ENCODE results near the gene CCDC191. TPM values are rescaled to one million over a fixed set of nuclear protein-coding genes. Genes with fewer than 3 reads are reported as not detected.

Gene CCDC191
- total RNA-seq, 2 experiments from 2014 or later = 2.6 to 3.0 TPM

GRCh38 chr3:114081037-114081436 is 24.7 kb upstream of the CCDC191 start:
- POLR2A ChIA-PET = interaction anchor here (0.8 kb wide), 1 partner anchor 25 kb away, joined by 3 read pairs; the partner anchor contains the start of genes CCDC191 and QTRT2
- H3K36me3 Mint-ChIP-seq (ENCODE audit: low read depth) = peaks cover 79% of the 10 kb centered on the region
- CTCF ChIA-PET = no interaction called here

DNA sequence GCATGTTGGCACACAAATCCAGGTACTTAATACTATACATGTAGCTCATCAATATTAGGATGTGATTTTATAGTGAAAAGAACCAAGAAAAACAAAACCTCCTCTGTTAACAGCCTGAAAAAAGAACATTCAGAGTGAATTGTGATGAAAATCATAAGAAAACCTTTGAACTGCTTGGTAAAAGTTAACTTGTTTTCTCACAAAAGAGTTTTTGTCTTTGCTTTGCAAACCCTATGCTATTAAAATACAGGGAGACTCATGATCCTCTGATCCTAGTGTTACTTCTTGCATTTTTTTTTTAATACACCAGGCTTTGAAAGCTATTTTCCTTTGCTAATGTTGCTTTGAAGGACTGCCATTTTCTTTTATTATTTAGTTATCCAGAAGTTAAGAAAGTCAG is 23.9 kb upstream of the CCDC191 start:
- Mint-ChIP-seq H3K27ac (no peak overlapping the region), H3K36me3 (ENCODE audit: low read depth) (peaks cover 75% of the 10 kb centered on the region), H3K9me3 (no peaks in the 10 kb centered on the region), H3K4me1 (no peaks in the 10 kb centered on the region), H3K4me3 (no peak overlapping the region), H3K27me3 (no peaks in the 10 kb centered on the region)
- ChIA-PET POLR2A (interaction anchor here (0.8 kb wide), 1 partner anchor 24 kb away, joined by 3 read pairs; the partner anchor contains the start of genes CCDC191 and QTRT2), CTCF (no interaction called here)
- no peak for DNase-seq

More at GRCh38 chr3:114081037-114081436, 24.7 kb upstream of the CCDC191 start:
- no peak for DNase-seq
- Mint-ChIP-seq H3K27ac (no peak overlapping the region), H3K4me3 (no peak overlapping the region), H3K27me3 (no peaks in the 10 kb centered on the region), H3K9me3 (no peaks in the 10 kb centered on the region), H3K4me1 (no peaks in the 10 kb centered on the region)

DNA sequence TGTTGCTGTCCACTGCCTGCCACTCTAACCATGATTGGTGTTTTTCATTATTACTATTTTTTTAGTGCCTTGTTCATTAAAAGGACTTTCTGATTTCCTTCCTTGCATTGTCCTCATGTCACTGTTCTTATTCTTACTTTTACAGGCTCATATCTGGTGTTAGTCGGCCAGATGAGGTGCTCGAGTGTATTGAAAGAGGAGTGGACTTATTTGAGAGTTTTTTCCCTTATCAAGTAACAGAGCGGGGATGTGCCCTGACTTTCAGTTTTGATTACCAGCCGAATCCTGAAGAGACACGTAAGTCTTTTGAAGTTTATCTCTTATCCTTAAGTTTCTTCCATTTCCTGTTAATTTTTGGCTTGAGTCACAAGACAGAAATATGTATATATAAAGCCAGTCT is 23.4 kb upstream of the CCDC191 start:
- DNase-seq = no peak
- ChIA-PET CTCF (no interaction called here), POLR2A (no interaction called here)
- no peaks in the 10 kb centered on the region for H3K9me3 Mint-ChIP-seq
- no peak overlapping the region for H3K4me3 Mint-ChIP-seq
- peak overlapping the region; percentile 15 for H3K27ac Mint-ChIP-seq
- H3K27me3 Mint-ChIP-seq = no peaks in the 10 kb centered on the region
- H3K36me3 Mint-ChIP-seq (ENCODE audit: low read depth) = peaks cover 76% of the 10 kb centered on the region
- no peaks in the 10 kb centered on the region for H3K4me1 Mint-ChIP-seq

DNA sequence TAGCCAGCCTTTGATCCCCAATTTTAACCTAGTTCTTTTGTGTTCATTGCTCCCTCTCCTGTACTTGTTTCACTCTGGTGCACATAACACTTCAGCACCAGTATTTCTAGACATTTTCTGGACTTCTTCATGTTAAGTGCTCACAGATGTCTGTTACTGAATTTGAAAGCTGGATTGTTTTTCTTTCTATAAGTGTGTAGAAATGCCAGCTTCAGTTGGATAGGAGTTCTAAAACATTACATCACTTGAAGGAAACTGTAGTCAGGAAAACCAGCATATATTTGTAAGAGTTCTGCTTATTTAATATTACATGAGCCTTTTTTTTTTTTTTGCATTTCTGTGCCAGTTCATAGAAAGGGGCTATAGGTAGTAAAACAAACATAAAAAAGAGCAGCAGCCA is 21.8 kb upstream of the CCDC191 start:
- DNase-seq = no peak
- no peaks in the 10 kb centered on the region for H3K4me1 Mint-ChIP-seq
- H3K36me3 Mint-ChIP-seq (ENCODE audit: low read depth) = peaks cover 75% of the 10 kb centered on the region
- H3K9me3 Mint-ChIP-seq = no peaks in the 10 kb centered on the region
- POLR2A ChIA-PET = no interaction called here
- no peaks in the 10 kb centered on the region for H3K27me3 Mint-ChIP-seq
- H3K4me3 Mint-ChIP-seq = no peak overlapping the region
- CTCF ChIA-PET = no interaction called here
- no peak overlapping the region for H3K27ac Mint-ChIP-seq

- Mint-ChIP-seq H3K4me1 (no peaks in the 10 kb centered on the region), H3K36me3 (ENCODE audit: low read depth) (peaks cover 74% of the 10 kb centered on the region), H3K27me3 (no peaks in the 10 kb centered on the region), H3K27ac (no peak overlapping the region), H3K9me3 (no peaks in the 10 kb centered on the region), H3K4me3 (no peak overlapping the region)
- no peak for DNase-seq
- ChIA-PET CTCF (no interaction called here), POLR2A (no interaction called here)
Observed at GRCh38 chr3:114076711-114077110, 20.4 kb upstream of the CCDC191 start.

- CTCF ChIA-PET = no interaction called here
- H3K9me3 Mint-ChIP-seq = no peaks in the 10 kb centered on the region
- no peak overlapping the region for H3K27ac Mint-ChIP-seq
- peaks cover 62% of the 10 kb centered on the region for H3K36me3 Mint-ChIP-seq (ENCODE audit: low read depth)
- no peaks in the 10 kb centered on the region for H3K4me1 Mint-ChIP-seq
- no peaks in the 10 kb centered on the region for H3K27me3 Mint-ChIP-seq
- POLR2A ChIA-PET = interaction anchor here (1.2 kb wide), 1 partner anchor 22 kb away, joined by 3 read pairs; no protein-coding TSS in a partner anchor
- DNase-seq = no peak
- no peak overlapping the region for H3K4me3 Mint-ChIP-seq
Observed at GRCh38 chr3:114071786-114072185, 15.5 kb upstream of the CCDC191 start.

GRCh38 chr3:114068336-114068735 is 12.0 kb upstream of the CCDC191 start:
- ChIA-PET POLR2A (no interaction called here), CTCF (no interaction called here)
- Mint-ChIP-seq H3K27me3 (no peaks in the 10 kb centered on the region), H3K27ac (no peak overlapping the region), H3K4me3 (no peak overlapping the region), H3K4me1 (no peaks in the 10 kb centered on the region), H3K9me3 (no peaks in the 10 kb centered on the region), H3K36me3 (ENCODE audit: low read depth) (peaks cover 43% of the 10 kb centered on the region)
- DNase-seq = no peak

DNA sequence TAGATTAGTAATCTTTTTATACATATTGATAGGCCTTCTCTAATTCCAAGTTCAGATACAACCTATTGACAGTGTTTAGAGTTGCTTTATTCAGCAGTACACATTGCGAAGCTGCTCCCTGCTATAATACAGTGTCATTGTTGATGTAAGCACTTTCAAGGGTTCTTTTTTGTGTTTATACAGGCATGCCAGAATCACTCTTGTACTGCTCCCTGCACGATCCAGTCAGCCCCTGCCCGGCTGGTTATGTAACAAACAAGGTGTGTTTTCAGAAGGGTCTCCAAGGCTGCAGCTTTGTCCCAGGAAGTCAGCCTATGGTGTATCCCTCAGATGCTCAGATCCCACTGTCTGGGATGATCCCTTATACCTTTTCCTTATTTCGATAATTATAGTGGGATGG is 11.5 kb upstream of the CCDC191 start:
- no peak overlapping the region for H3K4me3 Mint-ChIP-seq
- no peak overlapping the region for H3K27ac Mint-ChIP-seq
- POLR2A ChIA-PET = interaction anchor here (2.3 kb wide), 1 partner anchor 11 kb away, joined by 10 read pairs; the partner anchor contains the start of genes CCDC191 and QTRT2
- H3K9me3 Mint-ChIP-seq = no peaks in the 10 kb centered on the region
- DNase-seq = no peak
- CTCF ChIA-PET = no interaction called here
- peaks cover 2% of the 10 kb centered on the region for H3K4me1 Mint-ChIP-seq
- peaks cover 41% of the 10 kb centered on the region for H3K36me3 Mint-ChIP-seq (ENCODE audit: low read depth)
- H3K27me3 Mint-ChIP-seq = no peaks in the 10 kb centered on the region

- H3K27ac Mint-ChIP-seq = no peak overlapping the region
- no peaks in the 10 kb centered on the region for H3K27me3 Mint-ChIP-seq
- no peak for DNase-seq
- peaks cover 31% of the 10 kb centered on the region for H3K4me1 Mint-ChIP-seq
- peaks cover 18% of the 10 kb centered on the region for H3K36me3 Mint-ChIP-seq (ENCODE audit: low read depth)
- H3K4me3 Mint-ChIP-seq = no peak overlapping the region
- H3K9me3 Mint-ChIP-seq = no peaks in the 10 kb centered on the region
- CTCF ChIA-PET = no interaction called here
- POLR2A ChIA-PET = no interaction called here
Observed at GRCh38 chr3:114060906-114061655, 4.8 kb upstream of the CCDC191 start.

GRCh38 chr3:114058646-114059045 is 2.3 kb upstream of the CCDC191 start:
- CTCF ChIA-PET = no interaction called here
- no peak for DNase-seq
- Mint-ChIP-seq H3K4me3 (no peak overlapping the region), H3K4me1 (peaks cover 43% of the 10 kb centered on the region), H3K9me3 (no peaks in the 10 kb centered on the region), H3K27me3 (no peaks in the 10 kb centered on the region), H3K36me3 (ENCODE audit: low read depth) (peaks cover 16% of the 10 kb centered on the region), H3K27ac (no peak overlapping the region)
- POLR2A ChIA-PET = no interaction called here

- Mint-ChIP-seq H3K4me1 (peaks cover 38% of the 10 kb centered on the region), H3K9me3 (no peaks in the 10 kb centered on the region), H3K27ac (peak overlapping the region; percentile 84), H3K4me3 (peak overlapping the region; percentile 92), H3K27me3 (no peaks in the 10 kb centered on the region), H3K36me3 (ENCODE audit: low read depth) (peaks cover 16% of the 10 kb centered on the region)
- DNase-seq = peak; percentile 17
- ChIA-PET CTCF (interaction anchor here (1.1 kb wide), 1 partner anchor 218 kb away, joined by 3 read pairs; the partner anchor contains the start of gene GRAMD1C), POLR2A (interaction anchor here (2.3 to 2.9 kb wide), 2 partner anchors 10 to 157 kb away, joined by 8 to 10 read pairs; no protein-coding TSS in a partner anchor)
Observed at GRCh38 chr3:114057011-114057347, 653 bp upstream of the CCDC191 start.

DNA sequence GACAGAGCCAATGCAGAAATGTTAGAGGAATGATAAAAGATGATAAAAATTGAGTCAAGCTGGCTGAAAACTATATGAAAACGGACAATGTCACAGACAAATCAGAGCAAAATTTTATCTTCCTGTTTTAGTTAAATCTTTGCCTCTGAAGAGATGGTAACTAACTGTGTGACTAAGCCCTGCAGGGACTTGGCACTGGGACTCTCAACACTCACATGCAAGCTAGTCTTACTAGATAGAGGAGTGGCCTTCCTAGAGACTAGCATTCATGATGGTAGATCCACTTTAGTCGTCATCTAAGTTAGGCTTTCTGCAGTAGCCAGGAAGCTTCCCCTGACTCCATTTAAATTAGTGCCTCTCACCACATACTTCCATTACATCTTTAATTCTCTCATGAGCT is 4.1 kb downstream of the CCDC191 start:
- Mint-ChIP-seq H3K4me3 (no peak overlapping the region), H3K27ac (no peak overlapping the region), H3K4me1 (peaks cover 15% of the 10 kb centered on the region), H3K36me3 (ENCODE audit: low read depth) (no peaks in the 10 kb centered on the region), H3K27me3 (peaks cover 2% of the 10 kb centered on the region), H3K9me3 (no peaks in the 10 kb centered on the region)
- CTCF ChIA-PET = no interaction called here
- POLR2A ChIA-PET = no interaction called here
- no peak for DNase-seq

GRCh38 chr3:114043205-114043604 is 13.1 kb downstream of the CCDC191 start:
- ChIA-PET CTCF (no interaction called here), POLR2A (no interaction called here)
- no peak for DNase-seq
- H3K36me3 Mint-ChIP-seq (ENCODE audit: low read depth) = peaks cover 2% of the 10 kb centered on the region
- no peaks in the 10 kb centered on the region for H3K27me3 Mint-ChIP-seq
- H3K9me3 Mint-ChIP-seq = no peaks in the 10 kb centered on the region
- H3K27ac Mint-ChIP-seq = no peak overlapping the region
- no peaks in the 10 kb centered on the region for H3K4me1 Mint-ChIP-seq
- H3K4me3 Mint-ChIP-seq = no peak overlapping the region

GRCh38 chr3:114035896-114036295 is 20.4 kb downstream of the CCDC191 start:
- Mint-ChIP-seq H3K27me3 (no peaks in the 10 kb centered on the region), H3K9me3 (no peaks in the 10 kb centered on the region), H3K27ac (no peak overlapping the region), H3K4me3 (no peak overlapping the region), H3K4me1 (no peaks in the 10 kb centered on the region), H3K36me3 (ENCODE audit: low read depth) (peaks cover 2% of the 10 kb centered on the region)
- ChIA-PET POLR2A (no interaction called here), CTCF (no interaction called here)
- DNase-seq = no peak

Data from activated CD4-positive, alpha-beta memory T cell treated with anti-CD3 and anti-CD28 coated beads, Interleukin-2, amount 10 ng/mL, durations not matched to agents 7 days and 5 days (primary cell).